Keratinocyte (primary cell): ENCODE results near the gene CTPS2. TPM values are rescaled to one million over a fixed set of nuclear protein-coding genes. Genes with fewer than 3 reads are reported as not detected.
A peak's percentile ranks its signal among the peaks of the same experiment; 100 is the strongest.

Source experiments
- DNase-seq: peaks from one replicate; pipeline ENCODE4 v3.0.0-alpha.2; 2011; ENCODE audit warnings: low read depth, missing footprints, low spot score
- FAIRE-seq: peaks from 2 replicates; lab custom pipeline; 2011; peaks lifted over from hg19 to GRCh38; lab: Jason Lieb, UNC
- H2AFZ ChIP-seq: 2 replicates; pipeline ENCODE4 v1.6.0; 2012; ENCODE audit warnings: low read length, control low read depth, inconsistent platforms; ENCODE audit not compliant: control insufficient read depth
- H3K27ac ChIP-seq: 2 replicates; pipeline ENCODE4 v1.5.1; 2011; ENCODE audit warnings: low read length; ENCODE audit not compliant: control insufficient read depth, insufficient read depth
- H3K27me3 ChIP-seq: 3 replicates; pipeline ENCODE4 v1.6.0; 2011; ENCODE audit warnings: low read length; ENCODE audit not compliant: control insufficient read depth, insufficient read depth; ENCODE audit errors: extremely low read depth
- H3K36me3 ChIP-seq, 2 experiments: 2 replicates in 1 of 2; 3 replicates in 1 of 2; pipeline ENCODE4 v1.5.1; 2011; ENCODE audit warnings: low read length in 2 of 2, mild to moderate bottlenecking in 1 of 2; ENCODE audit not compliant: control insufficient read depth in 2 of 2, insufficient read depth in 2 of 2; ENCODE audit errors: extremely low read depth in 1 of 2
- H3K4me1 ChIP-seq: 3 replicates; pipeline ENCODE4 v1.5.1; 2011; ENCODE audit warnings: low read length; ENCODE audit not compliant: control insufficient read depth, insufficient read depth; ENCODE audit errors: extremely low read depth
- H3K4me2 ChIP-seq: 3 replicates; pipeline ENCODE4 v1.6.0; 2011; ENCODE audit warnings: low read depth, low read length; ENCODE audit not compliant: control insufficient read depth, insufficient read depth; ENCODE audit errors: extremely low read depth
- H3K4me3 ChIP-seq, 3 experiments: fragments of 200-600 bp in 1 of 3; sonication (generic) in 1 of 3; 2 replicates in 2 of 3; 3 replicates in 1 of 3; pipeline ENCODE4 v1.5.1; 2011 to 2016; ENCODE audit warnings: low read length in 3 of 3, mild to moderate bottlenecking in 3 of 3, control low read depth in 2 of 3, inconsistent platforms in 1 of 3, low read depth in 1 of 3, mixed read lengths in 1 of 3, mixed run types in 1 of 3, moderate library complexity in 1 of 3; ENCODE audit not compliant: control insufficient read depth in 2 of 3, insufficient read depth in 2 of 3; ENCODE audit errors: extremely low read depth in 1 of 3
- H3K79me2 ChIP-seq: 2 replicates; pipeline ENCODE4 v1.6.0; 2012; ENCODE audit warnings: low read length; ENCODE audit not compliant: control insufficient read depth, insufficient read depth
- H3K9ac ChIP-seq: 3 replicates; pipeline ENCODE4 v1.6.0; 2011; ENCODE audit warnings: low read length; ENCODE audit not compliant: control insufficient read depth, insufficient read depth; ENCODE audit errors: extremely low read depth
- H3K9me1 ChIP-seq: 3 replicates; pipeline ENCODE4 v1.6.0; 2011; ENCODE audit warnings: low read length; ENCODE audit not compliant: control insufficient read depth, insufficient read depth; ENCODE audit errors: extremely low read depth
- H3K9me3 ChIP-seq: 2 replicates; pipeline ENCODE4 v1.5.1; 2012; ENCODE audit warnings: low read depth, low read length; ENCODE audit not compliant: control insufficient read depth
- H4K20me1 ChIP-seq: 3 replicates; pipeline ENCODE4 v1.6.0; 2011; ENCODE audit warnings: low read length; ENCODE audit not compliant: control insufficient read depth, insufficient read depth; ENCODE audit errors: extremely low read depth
- CTCF ChIP-seq, 3 experiments: IDR thresholded peaks in 1 of 3; conservative IDR thresholded peaks in 1 of 3; optimal IDR thresholded peaks in 1 of 3; 2 replicates in 2 of 3; 3 replicates in 1 of 3; pipeline versions ENCODE3 to v1.5.1; 2011; ENCODE audit warnings: low read length in 3 of 3, mild to moderate bottlenecking in 3 of 3, moderate library complexity in 2 of 3, control low read depth in 1 of 3, inconsistent platforms in 1 of 3; ENCODE audit not compliant: insufficient read depth in 2 of 3; ENCODE audit errors: extremely low read depth in 1 of 3
- EZH2 ChIP-seq: IDR thresholded peaks from one replicate; pipeline ENCODE4 v1.6.1; 2012; ENCODE audit warnings: inconsistent platforms, mild to moderate bottlenecking, low read length, moderate library complexity
- dilution Hi-C: fragments of 300-500 bp; cut with MboI; formaldehyde crosslinking; loops from one replicate; pipeline ENCODE4 v1.7.0; 2020; ENCODE audit warnings: low sequenced_read_pairs; ENCODE audit not compliant: extremely low pct_ligation_motif_present
- polyA plus RNA-seq, 5 experiments: library from polyadenylated mRNA; depleted of rRNA in 3 of 5; stranded (reverse) in 3 of 5; stranded (forward) in 1 of 5; unstranded in 1 of 5; fragments of >200 nt; gene quantifications; 1 replicate in 1 of 5; 2 replicates in 3 of 5; 3 replicates in 1 of 5; pipeline versions ENCODE4 v1.2.1 to v1.2.3, GENCODE V29; 2011 to 2012; ENCODE audit warnings: missing spikeins in 2 of 5, low read depth in 1 of 5, low replicate concordance in 1 of 5

Gene CTPS2
- polyA plus RNA-seq, 1 donor (not counting 4 experiments of a cell fraction or from before 2014, with no cell fraction given): 12.3 TPM

GRCh38 chrX:16756724-16757123, 44.3 kb upstream of the CTPS2 start:
- H3K4me1 ChIP-seq: no peaks in the 10 kb centered on the region
- H3K4me3 ChIP-seq: no peak overlapping the region
- FAIRE-seq (peak; percentile 39), DNase-seq (no peak)
- no peaks in the 10 kb centered on the region for H3K9me3 ChIP-seq
- TF ChIP-seq EZH2 (no peak), CTCF (optimal IDR thresholded peaks at IDR 0.05 in 1 of 3, IDR thresholded peaks at IDR 0.05 in 1 of 3, conservative IDR thresholded peaks at IDR 0.05 in 1 of 3; ENCODE audit: extremely low read depth in 1 of 3, insufficient read depth in 2 of 3, low read length in 3 of 3) (no peak)
- H3K27me3 ChIP-seq: no peaks in the 10 kb centered on the region
- no peak overlapping the region for H3K4me2 ChIP-seq
- no peak overlapping the region for H3K9ac ChIP-seq
- H4K20me1 ChIP-seq: no peaks in the 10 kb centered on the region
- no peak overlapping the region for H2AFZ ChIP-seq
- peaks cover 16 to 20% of the 10 kb centered on the region in 2 experiments for H3K36me3 ChIP-seq
- peaks cover 4% of the 10 kb centered on the region for H3K9me1 ChIP-seq
- dilution Hi-C loops: no loop called here
- no peaks in the 10 kb centered on the region for H3K79me2 ChIP-seq
- H3K27ac ChIP-seq: no peak overlapping the region

GRCh38 chrX:16754019-16754418, 41.5 kb upstream of the CTPS2 start:
- peaks cover 15 to 19% of the 10 kb centered on the region in 2 experiments for H3K36me3 ChIP-seq
- dilution Hi-C loops: no loop called here
- H3K27ac ChIP-seq: no peak overlapping the region

More at GRCh38 chrX:16754019-16754418, 41.5 kb upstream of the CTPS2 start:
- Histone ChIP-seq H2AFZ (no peak overlapping the region), H3K9me1 (no peaks in the 10 kb centered on the region), H3K27me3 (no peaks in the 10 kb centered on the region), H3K4me1 (no peaks in the 10 kb centered on the region), H3K9ac (no peak overlapping the region), H3K4me2 (no peak overlapping the region), H3K4me3 (no peak overlapping the region), H3K79me2 (no peaks in the 10 kb centered on the region), H3K9me3 (no peaks in the 10 kb centered on the region), H4K20me1 (no peaks in the 10 kb centered on the region)
- TF ChIP-seq CTCF (optimal IDR thresholded peaks at IDR 0.05 in 1 of 3, IDR thresholded peaks at IDR 0.05 in 1 of 3, conservative IDR thresholded peaks at IDR 0.05 in 1 of 3; ENCODE audit: extremely low read depth in 1 of 3, insufficient read depth in 2 of 3, low read length in 3 of 3): no peak
- TF ChIP-seq EZH2: no peak
- FAIRE-seq (no peak), DNase-seq (no peak)
